Thyroid gland (tissue), 4 donors: ENCODE data around the gene BCL11B.

Experiments used
- CTCF ChIP-seq, 6 experiments: fragments of 200-600 bp in 3 of 6; fragments of 450-650 bp in 3 of 6; sonication (generic) in 3 of 6; IDR thresholded peaks; one replicate each; pipeline ENCODE4 v1.5.1; 2016 to 2019; ENCODE audit warnings: antibody characterized with exemption in 6 of 6, mild to moderate bottlenecking in 2 of 6, inconsistent platforms in 1 of 6, moderate library complexity in 1 of 6
- POLR2A ChIP-seq, 2 donors: fragments of 450-650 bp; IDR thresholded peaks; one replicate each; pipeline ENCODE4 v1.6.1; 2017; ENCODE audit warnings: antibody characterized with exemption in 2 of 2, mild to moderate bottlenecking in 2 of 2, moderate library complexity in 1 of 2

- TF ChIP-seq CTCF (IDR thresholded peaks at IDR 0.05) (no peak), POLR2A (IDR thresholded peaks at IDR 0.05) (no peak)
These were observed 7.1 kb downstream of the BCL11B start for GRCh38 chr14:99264691-99265450.
